ENCODE data around the gene TSHZ1.

The TSHZ1 gene

GRCh38 chr18:75221897-75222296 is 11.3 kb downstream of the TSHZ1 start:
- no peak for DNase-seq

GRCh38 chr18:75222407-75222806 is 11.8 kb downstream of the TSHZ1 start:
- DNase-seq, result no peak

- no peak for DNase-seq
Observed at GRCh38 chr18:75223687-75224347, 13.2 kb downstream of the TSHZ1 start.

- DNase-seq, result no peak
Observed at GRCh38 chr18:75226286-75226955, 15.8 kb downstream of the TSHZ1 start.

GRCh38 chr18:75226956-75227316 is 16.3 kb downstream of the TSHZ1 start:
- DNase-seq, result no peak

GRCh38 chr18:75227535-75228296 is 17.1 kb downstream of the TSHZ1 start:
- DNase-seq, result no peak

GRCh38 chr18:75228967-75229366 is 18.4 kb downstream of the TSHZ1 start:
- DNase-seq, result no peak

- no peak for DNase-seq
Observed at GRCh38 chr18:75229437-75229836, 18.8 kb downstream of the TSHZ1 start.

- no peak for DNase-seq
Observed at GRCh38 chr18:75230163-75231052, 19.8 kb downstream of the TSHZ1 start.

GRCh38 chr18:75231053-75231406 is 20.4 kb downstream of the TSHZ1 start:
- no peak for DNase-seq

GRCh38 chr18:75234901-75235300 is 24.3 kb downstream of the TSHZ1 start:
- no peak for DNase-seq

- DNase-seq, result no peak
Observed at GRCh38 chr18:75235896-75236295, 25.3 kb downstream of the TSHZ1 start.

GRCh38 chr18:75238100-75238499 is 27.5 kb downstream of the TSHZ1 start:
- DNase-seq, result no peak

- no peak for DNase-seq
Observed at GRCh38 chr18:75238786-75239185, 28.2 kb downstream of the TSHZ1 start.

GRCh38 chr18:75240433-75240832 is 29.8 kb downstream of the TSHZ1 start:
- DNase-seq, result no peak

GRCh38 chr18:75241705-75242104 is 31.1 kb downstream of the TSHZ1 start:
- DNase-seq, result no peak

- peak; percentile 31 for DNase-seq
Observed at GRCh38 chr18:75244351-75245313, 34.0 kb downstream of the TSHZ1 start.

- DNase-seq, result no peak
Observed at GRCh38 chr18:75246721-75247610, 36.4 kb downstream of the TSHZ1 start.

GRCh38 chr18:75247611-75248421 is 37.2 kb downstream of the TSHZ1 start:
- DNase-seq, result no peak
